ENCODE data around the gene RFLNA. TPM values are rescaled to one million over a fixed set of nuclear protein-coding genes. Genes with fewer than 3 reads are reported as not detected.

Gene RFLNA
- total and polyA plus RNA-seq, 7 donors = 0.83 to 57.1 (median 17.6) TPM; not detected in 2

DNA sequence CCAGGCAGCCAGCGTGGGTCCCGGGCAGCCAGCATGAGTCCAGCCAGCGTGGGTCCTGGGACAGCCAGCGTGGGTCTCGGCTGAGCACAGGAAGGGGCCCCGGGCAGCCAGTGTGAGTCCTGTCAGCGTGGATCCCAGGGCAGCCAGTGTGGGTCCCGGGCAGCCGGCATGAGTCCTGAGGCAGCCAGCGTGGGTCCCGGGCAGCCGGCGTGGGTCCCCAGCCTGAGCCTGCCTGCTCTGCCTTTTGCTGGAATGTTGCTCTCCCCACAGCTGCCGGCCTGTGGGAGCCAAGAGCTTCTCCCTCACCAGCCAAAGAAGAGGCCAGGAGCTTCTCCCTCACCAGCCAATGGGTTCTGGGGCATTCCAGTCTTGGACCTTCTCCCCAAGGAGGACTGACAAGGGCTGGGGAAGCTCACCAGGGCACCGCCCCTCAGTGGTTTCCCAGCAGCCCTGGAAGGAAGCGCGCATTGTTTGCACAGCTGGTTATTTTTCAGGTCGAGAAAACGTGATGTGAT lies 15.0 kb upstream of the RFLNA start:
- H3K36me3 ChIP-seq = no peaks in the 10 kb centered on the region
- WGBS, 2 donors = 28 to 48% methylated on average over 19 of the region's 19 CpGs
- intact Hi-C loops (cut with DNase I) = no loop called here
- no peak overlapping the region for H3K4me3 ChIP-seq
- TF ChIP-seq POLR2AphosphoS5 (IDR thresholded peaks at IDR 0.05) (no peak), POLR2A (IDR thresholded peaks at IDR 0.05) (no peak), EP300 (IDR thresholded peaks at IDR 0.05) (no peak)
- TF ChIP-seq, protein P1, sequence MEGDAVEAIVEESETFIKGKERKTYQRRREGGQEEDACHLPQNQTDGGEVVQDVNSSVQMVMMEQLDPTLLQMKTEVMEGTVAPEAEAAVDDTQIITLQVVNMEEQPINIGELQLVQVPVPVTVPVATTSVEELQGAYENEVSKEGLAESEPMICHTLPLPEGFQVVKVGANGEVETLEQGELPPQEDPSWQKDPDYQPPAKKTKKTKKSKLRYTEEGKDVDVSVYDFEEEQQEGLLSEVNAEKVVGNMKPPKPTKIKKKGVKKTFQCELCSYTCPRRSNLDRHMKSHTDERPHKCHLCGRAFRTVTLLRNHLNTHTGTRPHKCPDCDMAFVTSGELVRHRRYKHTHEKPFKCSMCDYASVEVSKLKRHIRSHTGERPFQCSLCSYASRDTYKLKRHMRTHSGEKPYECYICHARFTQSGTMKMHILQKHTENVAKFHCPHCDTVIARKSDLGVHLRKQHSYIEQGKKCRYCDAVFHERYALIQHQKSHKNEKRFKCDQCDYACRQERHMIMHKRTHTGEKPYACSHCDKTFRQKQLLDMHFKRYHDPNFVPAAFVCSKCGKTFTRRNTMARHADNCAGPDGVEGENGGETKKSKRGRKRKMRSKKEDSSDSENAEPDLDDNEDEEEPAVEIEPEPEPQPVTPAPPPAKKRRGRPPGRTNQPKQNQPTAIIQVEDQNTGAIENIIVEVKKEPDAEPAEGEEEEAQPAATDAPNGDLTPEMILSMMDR (IDR thresholded peaks at IDR 0.05) = no peak
- peaks cover 0 to 27% (median 0%) of the 10 kb centered on the region in 3 donors for H3K27me3 ChIP-seq
- H3K9me3 ChIP-seq = peaks cover 0 to 5% (median 1%) of the 10 kb centered on the region in 4 donors
- DNase-seq = no peak
- H3K27ac ChIP-seq = no peak overlapping the region
- peaks cover 0 to 9% (median 4%) of the 10 kb centered on the region in 4 donors for H3K4me1 ChIP-seq

DNA sequence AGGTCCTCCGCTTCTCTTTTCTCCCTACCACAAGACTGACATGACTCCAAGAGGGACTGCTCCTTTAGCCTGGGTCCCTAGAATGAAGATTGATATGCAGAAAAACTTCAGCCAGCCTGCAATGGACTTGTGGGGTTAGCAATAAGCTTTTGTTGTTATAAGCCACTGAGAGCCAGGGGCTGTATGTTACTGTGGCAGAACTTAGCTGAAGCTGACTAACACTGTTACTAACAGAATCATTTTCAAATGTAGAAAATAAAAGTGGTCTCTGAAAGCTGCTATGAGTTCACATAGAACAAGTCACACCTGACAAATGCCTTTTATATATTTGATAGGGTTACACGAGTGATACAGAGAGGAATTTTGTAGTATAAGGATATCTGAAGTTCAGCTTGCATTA lies 13.6 kb upstream of the RFLNA start:
- H3K9me3 ChIP-seq = peaks cover 0 to 7% (median 1%) of the 10 kb centered on the region in 4 donors
- intact Hi-C loops (cut with DNase I) = no loop called here
- DNase-seq = no peak
- H3K36me3 ChIP-seq = no peaks in the 10 kb centered on the region
- 95 to 96% methylated on average over 2 of the region's 2 CpGs for WGBS, 2 donors
- H3K27me3 ChIP-seq = peaks cover 0 to 27% (median 0%) of the 10 kb centered on the region in 3 donors
- no peak overlapping the region for H3K27ac ChIP-seq
- no peak overlapping the region for H3K4me3 ChIP-seq
- TF ChIP-seq POLR2A (IDR thresholded peaks at IDR 0.05) = no peak
- H3K4me1 ChIP-seq = peaks cover 0 to 9% (median 4%) of the 10 kb centered on the region in 4 donors

DNA sequence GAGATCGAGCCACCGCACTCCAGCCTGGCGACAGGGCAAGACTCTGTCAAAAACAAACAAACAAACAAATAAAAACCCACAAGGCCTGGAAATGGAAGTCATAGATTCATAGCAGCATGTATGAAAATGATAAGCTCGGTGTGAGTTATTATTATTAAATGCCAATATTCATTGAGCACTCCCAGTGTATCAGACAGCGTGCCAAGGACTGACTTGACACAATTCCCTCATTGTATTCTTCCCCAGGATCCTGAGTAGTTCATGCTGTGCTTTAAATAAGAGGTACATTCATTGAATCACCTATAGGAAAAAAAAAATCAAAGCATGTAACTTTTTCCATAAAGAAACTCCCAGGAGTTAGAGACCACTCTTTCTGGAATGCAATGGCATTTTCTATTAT lies 12.6 kb upstream of the RFLNA start:
- Histone ChIP-seq H3K9me3 (peaks cover 0 to 7% (median 1%) of the 10 kb centered on the region in 4 donors), H3K27ac (no peak overlapping the region), H3K27me3 (peaks cover 0 to 23% (median 0%) of the 10 kb centered on the region in 3 donors), H3K4me1 (peaks cover 0 to 9% (median 4%) of the 10 kb centered on the region in 4 donors), H3K4me3 (no peak overlapping the region), H3K36me3 (no peaks in the 10 kb centered on the region)
- DNase-seq = no peak
- intact Hi-C loops (cut with DNase I) = no loop called here
- TF ChIP-seq POLR2AphosphoS5 (IDR thresholded peaks at IDR 0.05) = no peak
- no peak for TF ChIP-seq EP300 (IDR thresholded peaks at IDR 0.05)
- TF ChIP-seq POLR2A (IDR thresholded peaks at IDR 0.05) = no peak
- TF ChIP-seq, protein P1 (IDR thresholded peaks at IDR 0.05) = no peak
- 90 to 92% methylated on average over 5 of the region's 5 CpGs for WGBS, 2 donors

DNA sequence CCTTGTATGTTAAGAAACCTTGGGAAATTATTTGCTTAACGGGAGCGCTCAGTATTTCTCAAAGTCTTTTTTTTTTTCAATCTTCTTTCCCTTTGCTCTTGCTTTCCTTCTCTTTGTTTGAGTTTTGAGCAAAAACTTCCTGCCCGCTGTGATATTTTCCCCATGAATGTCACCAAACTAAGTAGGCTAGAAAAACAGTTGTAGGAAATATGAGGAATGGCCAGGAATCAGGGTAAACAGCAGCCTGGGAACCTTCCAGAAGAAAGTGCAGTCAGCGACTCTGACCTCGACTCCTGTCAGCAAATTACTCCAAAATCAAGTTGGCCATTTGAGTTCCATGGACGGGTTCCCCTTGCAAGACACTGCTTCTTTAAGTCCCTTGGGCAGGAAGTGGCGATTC lies 11.6 kb upstream of the RFLNA start:
- no peak for DNase-seq
- Histone ChIP-seq H3K9me3 (peaks cover 0 to 7% (median 1%) of the 10 kb centered on the region in 4 donors), H3K4me3 (no peak overlapping the region), H3K36me3 (no peaks in the 10 kb centered on the region), H3K27ac (no peak overlapping the region), H3K27me3 (peaks cover 0 to 17% (median 0%) of the 10 kb centered on the region in 3 donors), H3K4me1 (peaks cover 0 to 9% (median 4%) of the 10 kb centered on the region in 4 donors)
- intact Hi-C loops (cut with DNase I) = no loop called here
- TF ChIP-seq POLR2AphosphoS5 (IDR thresholded peaks at IDR 0.05) = no peak
- TF ChIP-seq, protein P1 (IDR thresholded peaks at IDR 0.05) = no peak
- no peak for TF ChIP-seq POLR2A (IDR thresholded peaks at IDR 0.05)
- no peak for TF ChIP-seq EP300 (IDR thresholded peaks at IDR 0.05)
- WGBS, 2 donors = 73 to 84% methylated on average over 7 of the region's 7 CpGs

DNA sequence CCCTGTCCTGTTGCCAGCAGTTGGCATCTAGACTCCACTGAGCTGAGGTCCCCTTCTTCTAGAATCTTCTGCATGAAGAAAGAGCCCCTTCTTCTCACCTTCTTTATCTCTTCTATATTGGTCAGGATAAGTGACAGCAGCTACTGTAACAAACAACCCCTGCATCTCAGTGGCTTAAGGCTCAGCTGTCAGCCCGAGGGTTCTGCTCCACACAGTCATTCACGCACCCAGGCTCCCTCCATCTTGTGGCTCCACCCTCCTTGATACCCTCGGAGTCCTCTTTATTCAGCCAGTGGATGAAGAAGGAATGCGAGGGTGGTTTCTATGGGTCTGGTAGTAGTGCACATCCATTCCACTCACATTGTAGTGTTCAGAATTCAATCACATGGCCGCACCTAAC lies 10.5 kb upstream of the RFLNA start:
- intact Hi-C loops (cut with DNase I) = no loop called here
- no peaks in the 10 kb centered on the region for H3K36me3 ChIP-seq

More for the DNA sequence above, 10.5 kb upstream of the RFLNA start:
- Histone ChIP-seq H3K4me3 (no peak overlapping the region), H3K27me3 (peaks cover 0 to 8% (median 0%) of the 10 kb centered on the region in 3 donors), H3K9me3 (peaks cover 0 to 7% (median 1%) of the 10 kb centered on the region in 4 donors), H3K4me1 (peaks cover 0 to 15% (median 10%) of the 10 kb centered on the region in 4 donors), H3K27ac (no peak overlapping the region)
- 81 to 89% methylated on average over 5 of the region's 5 CpGs for WGBS, 2 donors
- DNase-seq = no peak
- TF ChIP-seq, protein P1 (IDR thresholded peaks at IDR 0.05) = no peak
- no peak for TF ChIP-seq POLR2AphosphoS5 (IDR thresholded peaks at IDR 0.05)
- TF ChIP-seq EP300 (IDR thresholded peaks at IDR 0.05) = no peak
- no peak for TF ChIP-seq POLR2A (IDR thresholded peaks at IDR 0.05)

All from sigmoid colon (tissue), 7 donors.